DMS 273 (cell line): ENCODE results near the gene PLAC9.

Experiments used
- DNase-seq: peaks from one replicate; lab custom pipeline; 2025; ENCODE audit not compliant: unreplicated experiment; lab: John Stamatoyannopoulos, UW

Gene PLAC9

GRCh38 chr10:80177781-80178636 is 45.5 kb downstream of the PLAC9 start:
- no peak for DNase-seq

- DNase-seq, result no peak
Observed at GRCh38 chr10:80182986-80183385, 50.5 kb downstream of the PLAC9 start.

GRCh38 chr10:80183436-80183835 is 50.9 kb downstream of the PLAC9 start:
- no peak for DNase-seq

GRCh38 chr10:80184291-80184690 is 51.8 kb downstream of the PLAC9 start:
- DNase-seq, result no peak

GRCh38 chr10:80185578-80186299 is 53.2 kb downstream of the PLAC9 start:
- DNase-seq, result no peak

- DNase-seq, result no peak
Observed at GRCh38 chr10:80186364-80187012, 54.0 kb downstream of the PLAC9 start.

GRCh38 chr10:80187060-80187459 is 54.5 kb downstream of the PLAC9 start:
- no peak for DNase-seq

GRCh38 chr10:80187465-80188409 is 55.2 kb downstream of the PLAC9 start:
- no peak for DNase-seq

GRCh38 chr10:80188713-80189112 is 56.2 kb downstream of the PLAC9 start:
- DNase-seq, result no peak

- no peak for DNase-seq
Observed at GRCh38 chr10:80191589-80192270, 59.2 kb downstream of the PLAC9 start.

GRCh38 chr10:80192553-80192952 is 60.0 kb downstream of the PLAC9 start:
- DNase-seq, result no peak

GRCh38 chr10:80194373-80195045 is 62.0 kb downstream of the PLAC9 start:
- DNase-seq, result no peak
